T-helper 1 cell treated with Interleukin-12 subunit alpha and Interleukin-12 subunit beta and Interleukin-4 antibody, amounts not matched to agents 30 μg/mL and 1 μg/mL, for 36 hours (primary cell): Measurements from ENCODE around the gene TMEM191C.

ENCODE experiments used
- H3K27ac Mint-ChIP-seq: one replicate; pipeline ENCODE4 v1.8.0; 2021; ENCODE audit warnings: mild to moderate bottlenecking, mixed read lengths
- H3K27me3 Mint-ChIP-seq: one replicate; pipeline ENCODE4 v1.8.0; 2021; ENCODE audit warnings: low read depth, mixed read lengths
- H3K36me3 Mint-ChIP-seq: one replicate; pipeline ENCODE4 v1.8.0; 2021; ENCODE audit warnings: low read depth, mixed read lengths
- H3K4me1 Mint-ChIP-seq: one replicate; pipeline ENCODE4 v1.8.0; 2021; ENCODE audit warnings: low read depth, mixed read lengths
- H3K4me3 Mint-ChIP-seq: one replicate; pipeline ENCODE4 v1.8.0; 2021; ENCODE audit warnings: mild to moderate bottlenecking, moderate library complexity, mixed read lengths
- H3K9me3 Mint-ChIP-seq: one replicate; pipeline ENCODE4 v1.8.0; 2021; ENCODE audit warnings: mixed read lengths

Gene TMEM191C

GRCh38 chr22:21443057-21443734 lies 24.0 kb upstream of the TMEM191C start:
- no peaks in the 10 kb centered on the region for H3K4me1 Mint-ChIP-seq
- H3K9me3 Mint-ChIP-seq = no peaks in the 10 kb centered on the region
- H3K4me3 Mint-ChIP-seq = no peak overlapping the region
- no peak overlapping the region for H3K27ac Mint-ChIP-seq
- no peaks in the 10 kb centered on the region for H3K27me3 Mint-ChIP-seq
- H3K36me3 Mint-ChIP-seq = no peaks in the 10 kb centered on the region

- H3K36me3 Mint-ChIP-seq = no peaks in the 10 kb centered on the region
- no peak overlapping the region for H3K27ac Mint-ChIP-seq
- no peak overlapping the region for H3K4me3 Mint-ChIP-seq
- no peaks in the 10 kb centered on the region for H3K9me3 Mint-ChIP-seq
- no peaks in the 10 kb centered on the region for H3K27me3 Mint-ChIP-seq
- no peaks in the 10 kb centered on the region for H3K4me1 Mint-ChIP-seq
Observed at GRCh38 chr22:21443735-21444421, 23.3 kb upstream of the TMEM191C start.

GRCh38 chr22:21444701-21445436 lies 22.3 kb upstream of the TMEM191C start:
- no peak overlapping the region for H3K4me3 Mint-ChIP-seq
- no peak overlapping the region for H3K27ac Mint-ChIP-seq
- H3K4me1 Mint-ChIP-seq = no peaks in the 10 kb centered on the region
- no peaks in the 10 kb centered on the region for H3K27me3 Mint-ChIP-seq
- no peaks in the 10 kb centered on the region for H3K36me3 Mint-ChIP-seq
- H3K9me3 Mint-ChIP-seq = no peaks in the 10 kb centered on the region

- no peaks in the 10 kb centered on the region for H3K36me3 Mint-ChIP-seq
- no peak overlapping the region for H3K27ac Mint-ChIP-seq
Observed at GRCh38 chr22:21445437-21446127, 21.6 kb upstream of the TMEM191C start.

GRCh38 chr22:21446128-21446826 lies 20.9 kb upstream of the TMEM191C start:
- Mint-ChIP-seq H3K27ac (no peak overlapping the region), H3K4me3 (no peak overlapping the region), H3K36me3 (no peaks in the 10 kb centered on the region)

More at GRCh38 chr22:21445437-21446127, 21.6 kb upstream of the TMEM191C start:
- Mint-ChIP-seq H3K4me1 (no peaks in the 10 kb centered on the region), H3K27me3 (no peaks in the 10 kb centered on the region), H3K9me3 (no peaks in the 10 kb centered on the region), H3K4me3 (no peak overlapping the region)

GRCh38 chr22:21446827-21447690 lies 20.1 kb upstream of the TMEM191C start:
- Mint-ChIP-seq H3K4me3 (no peak overlapping the region), H3K36me3 (no peaks in the 10 kb centered on the region), H3K4me1 (no peaks in the 10 kb centered on the region), H3K9me3 (no peaks in the 10 kb centered on the region), H3K27ac (no peak overlapping the region), H3K27me3 (no peaks in the 10 kb centered on the region)

More at GRCh38 chr22:21446128-21446826, 20.9 kb upstream of the TMEM191C start:
- Mint-ChIP-seq H3K9me3 (no peaks in the 10 kb centered on the region), H3K4me1 (no peaks in the 10 kb centered on the region), H3K27me3 (no peaks in the 10 kb centered on the region)

GRCh38 chr22:21447694-21448402 lies 19.3 kb upstream of the TMEM191C start:
- Mint-ChIP-seq H3K4me3 (no peak overlapping the region), H3K27me3 (no peaks in the 10 kb centered on the region)

GRCh38 chr22:21448627-21449416 lies 18.4 kb upstream of the TMEM191C start:
- no peak overlapping the region for H3K27ac Mint-ChIP-seq
- no peaks in the 10 kb centered on the region for H3K4me1 Mint-ChIP-seq
- no peaks in the 10 kb centered on the region for H3K36me3 Mint-ChIP-seq
- no peak overlapping the region for H3K4me3 Mint-ChIP-seq
- no peaks in the 10 kb centered on the region for H3K9me3 Mint-ChIP-seq
- no peaks in the 10 kb centered on the region for H3K27me3 Mint-ChIP-seq

More at GRCh38 chr22:21447694-21448402, 19.3 kb upstream of the TMEM191C start:
- H3K4me1 Mint-ChIP-seq = no peaks in the 10 kb centered on the region
- no peak overlapping the region for H3K27ac Mint-ChIP-seq
- no peaks in the 10 kb centered on the region for H3K9me3 Mint-ChIP-seq
- H3K36me3 Mint-ChIP-seq = no peaks in the 10 kb centered on the region

GRCh38 chr22:21449531-21450319 lies 17.5 kb upstream of the TMEM191C start:
- no peak overlapping the region for H3K27ac Mint-ChIP-seq
- H3K27me3 Mint-ChIP-seq = no peaks in the 10 kb centered on the region
- H3K4me1 Mint-ChIP-seq = no peaks in the 10 kb centered on the region
- H3K36me3 Mint-ChIP-seq = no peaks in the 10 kb centered on the region
- no peaks in the 10 kb centered on the region for H3K9me3 Mint-ChIP-seq
- H3K4me3 Mint-ChIP-seq = no peak overlapping the region

- no peak overlapping the region for H3K4me3 Mint-ChIP-seq
- H3K36me3 Mint-ChIP-seq = no peaks in the 10 kb centered on the region
- H3K27ac Mint-ChIP-seq = no peak overlapping the region
- H3K4me1 Mint-ChIP-seq = no peaks in the 10 kb centered on the region
- H3K9me3 Mint-ChIP-seq = no peaks in the 10 kb centered on the region
- no peaks in the 10 kb centered on the region for H3K27me3 Mint-ChIP-seq
Observed at GRCh38 chr22:21450320-21450831, 16.8 kb upstream of the TMEM191C start.

GRCh38 chr22:21450858-21451353 lies 16.3 kb upstream of the TMEM191C start:
- H3K36me3 Mint-ChIP-seq = no peaks in the 10 kb centered on the region
- no peaks in the 10 kb centered on the region for H3K4me1 Mint-ChIP-seq
- H3K9me3 Mint-ChIP-seq = no peaks in the 10 kb centered on the region
- H3K4me3 Mint-ChIP-seq = no peak overlapping the region
- H3K27me3 Mint-ChIP-seq = no peaks in the 10 kb centered on the region
- no peak overlapping the region for H3K27ac Mint-ChIP-seq
